ENCODE data around the gene PBX1. TPM values are rescaled to one million over a fixed set of nuclear protein-coding genes. Genes with fewer than 3 reads are reported as not detected.

PBX1 gene
- total and polyA plus RNA-seq, 4 donors = 2.2 to 17.3 (median 5.1) TPM

- TF ChIP-seq REST (IDR thresholded peaks at IDR 0.05) = no peak
- no peak for TF ChIP-seq ZBTB33 (IDR thresholded peaks at IDR 0.05)
Observed at GRCh38 chr1:164771619-164772361, 212.8 kb downstream of the PBX1 start (continued).

GRCh38 chr1:164772635-164773034 lies 213.7 kb downstream of the PBX1 start:
- Histone ChIP-seq H3K36me3 (ENCODE audit: control insufficient read depth in 4 of 4, insufficient read depth in 3 of 4, low read depth in 1 of 4, low read length in 3 of 4) (no peaks in the 10 kb centered on the region), H3K4me3 (ENCODE audit: low read depth in 1 of 3, low read length in 3 of 3) (no peak overlapping the region), H3K27ac (ENCODE audit: low read depth in 1 of 2, low read length in 2 of 2) (no peak overlapping the region), H3K9ac (ENCODE audit: low read depth in 1 of 2, low read length in 2 of 2) (no peak overlapping the region), H3K4me1 (ENCODE audit: control insufficient read depth in 4 of 4, insufficient read depth in 4 of 4, low read length in 3 of 4) (peaks cover 0 to 8% (median 2%) of the 10 kb centered on the region in 4 donors), H3K9me3 (ENCODE audit: control insufficient read depth in 4 of 4, low read length in 3 of 4) (no peaks in the 10 kb centered on the region), H3K27me3 (ENCODE audit: control insufficient read depth in 4 of 4, insufficient read depth in 4 of 4, low read length in 3 of 4) (no peaks in the 10 kb centered on the region)
- DNase-seq (ENCODE audit: low spot score) = peak; percentile 70
- TF ChIP-seq CTCF (IDR thresholded peaks at IDR 0.05; ENCODE audit: low read depth, low read length, missing input control) (no peak), JUND (IDR thresholded peaks at IDR 0.05) (no peak), HNF4A (conservative IDR thresholded peaks at IDR 0.05) (no peak), MAX (IDR thresholded peaks at IDR 0.05) (no peak), YY1 (IDR thresholded peaks at IDR 0.05) (no peak), TAF1 (conservative IDR thresholded peaks at IDR 0.05) (no peak), FOXA1 (IDR thresholded peaks at IDR 0.05) (no peak), ATF3 (IDR thresholded peaks at IDR 0.05) (no peak)
- 93% methylated on average over 4 of the region's 4 CpGs for WGBS

- no peaks in the 10 kb centered on the region for H3K9me3 ChIP-seq (ENCODE audit: control insufficient read depth in 4 of 4, low read length in 3 of 4)
- H3K27ac ChIP-seq (ENCODE audit: low read depth in 1 of 2, low read length in 2 of 2) = no peak overlapping the region
- no peak overlapping the region for H3K9ac ChIP-seq (ENCODE audit: low read depth in 1 of 2, low read length in 2 of 2)
- H3K36me3 ChIP-seq (ENCODE audit: control insufficient read depth in 4 of 4, insufficient read depth in 3 of 4, low read depth in 1 of 4, low read length in 3 of 4) = no peaks in the 10 kb centered on the region
- DNase-seq (ENCODE audit: low spot score) = no peak
- no peak overlapping the region for H3K4me3 ChIP-seq (ENCODE audit: low read depth in 1 of 3, low read length in 3 of 3)
- H3K27me3 ChIP-seq (ENCODE audit: control insufficient read depth in 4 of 4, insufficient read depth in 4 of 4, low read length in 3 of 4) = no peaks in the 10 kb centered on the region
- 93% methylated on average over 5 of the region's 5 CpGs for WGBS
- H3K4me1 ChIP-seq (ENCODE audit: control insufficient read depth in 4 of 4, insufficient read depth in 4 of 4, low read length in 3 of 4) = peaks cover 0 to 8% (median 2%) of the 10 kb centered on the region in 4 donors
- no peak for TF ChIP-seq ZBTB33 (IDR thresholded peaks at IDR 0.05)
- TF ChIP-seq ATF3 (IDR thresholded peaks at IDR 0.05) = no peak
- TF ChIP-seq YY1 (IDR thresholded peaks at IDR 0.05) = no peak
- no peak for TF ChIP-seq HNF4A (conservative IDR thresholded peaks at IDR 0.05)
- no peak for TF ChIP-seq SP1 (IDR thresholded peaks at IDR 0.05)
- no peak for TF ChIP-seq TAF1 (conservative IDR thresholded peaks at IDR 0.05)
- TF ChIP-seq JUND (IDR thresholded peaks at IDR 0.05) = no peak
- TF ChIP-seq FOXA1 (IDR thresholded peaks at IDR 0.05) = no peak
- TF ChIP-seq NR2F2 (IDR thresholded peaks at IDR 0.05) = no peak
- TF ChIP-seq CTCF (IDR thresholded peaks at IDR 0.05; ENCODE audit: low read depth, low read length, missing input control) = no peak
- no peak for TF ChIP-seq RAD21 (IDR thresholded peaks at IDR 0.05)
- no peak for TF ChIP-seq MAX (IDR thresholded peaks at IDR 0.05)
- TF ChIP-seq EGR1 (IDR thresholded peaks at IDR 0.05; ENCODE audit: low read depth in 2 of 2) = no peak
Observed at GRCh38 chr1:164773102-164773501, 214.1 kb downstream of the PBX1 start.
